Measurements from ENCODE around the gene ETV6.

DNA sequence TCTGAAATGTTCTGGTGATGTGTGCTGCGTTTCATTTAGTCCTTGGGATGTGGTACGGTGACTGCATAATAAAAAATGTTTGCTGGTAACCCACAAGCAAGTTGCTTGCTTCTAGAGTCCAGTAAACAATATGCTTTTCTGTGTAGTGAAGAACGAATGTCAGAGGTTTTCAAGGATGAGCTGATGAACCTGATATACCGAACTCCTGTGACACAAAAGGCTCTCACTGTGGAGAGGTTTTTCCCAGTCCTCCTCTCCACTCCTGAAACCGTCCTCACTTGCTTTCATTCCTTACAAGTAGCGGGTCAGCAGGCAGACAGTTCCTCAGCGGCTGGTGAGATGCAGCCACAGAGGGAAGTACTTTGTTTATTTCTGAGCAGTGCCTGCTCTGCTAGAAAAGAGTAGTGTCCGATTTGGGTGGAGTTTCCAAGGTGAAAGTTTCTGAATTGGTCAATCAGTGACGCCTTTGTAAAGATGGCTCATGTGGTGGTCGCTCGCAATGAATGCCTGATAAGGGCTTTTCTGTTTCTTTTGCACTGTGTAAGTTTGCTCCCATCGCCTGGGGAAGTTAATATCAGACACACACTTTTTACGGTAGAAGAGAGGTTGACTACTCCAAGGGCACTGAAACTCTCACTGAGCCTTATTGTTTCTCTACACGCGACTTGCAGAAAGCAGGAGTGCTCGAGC lies 3.0 kb downstream of the ETV6 start:
- TF ChIP-seq CTCF (IDR thresholded peaks at IDR 0.05) (no peak), POLR2A (IDR thresholded peaks at IDR 0.05) (peak; percentile 40)

Measured in right lobe of liver (tissue), 4 donors.